Vagina (tissue), 2 donors: Measurements from ENCODE around the gene SMARCAL1.

Experiments used
- CTCF ChIP-seq, 3 experiments: fragments of 450-650 bp in 2 of 3; fragments of 200-600 bp in 1 of 3; sonication (generic) in 1 of 3; IDR thresholded peaks; one replicate each; pipeline ENCODE4 v1.5.1; 2017 to 2019; ENCODE audit warnings: antibody characterized with exemption in 3 of 3, mild to moderate bottlenecking in 2 of 3, moderate library complexity in 2 of 3
- POLR2AphosphoS5 ChIP-seq, 2 donors: sonication (generic); formaldehyde crosslinking; IDR thresholded peaks; one replicate each; pipeline ENCODE4 v1.9.0; 2017; ENCODE audit warnings: antibody characterized with exemption in 2 of 2, mild to moderate bottlenecking in 2 of 2, low read depth in 1 of 2; ENCODE audit not compliant: insufficient read depth in 1 of 2

- TF ChIP-seq CTCF (IDR thresholded peaks at IDR 0.05) (no peak), POLR2AphosphoS5 (IDR thresholded peaks at IDR 0.05; ENCODE audit: insufficient read depth in 1 of 2, low read depth in 1 of 2) (no peak)
Observed at GRCh38 chr2:216463148-216463547, 50.9 kb downstream of the SMARCAL1 start.
